ENCODE results near the gene SLC6A5.
"Not testable (repeated sequence)": the region's sequence is repeated elsewhere in the genome, so short reads cannot be mapped to it uniquely, and the experiment has no call there.

Gene SLC6A5

GRCh38 chr11:20563866-20564265 lies 35.5 kb upstream of the SLC6A5 start:
- TF ChIP-seq CTCF (IDR thresholded peaks at IDR 0.05; ENCODE audit: low read depth, low read length): no peak
- no peak for DNase-seq (ENCODE audit: extremely low read depth, low read depth)

- TF ChIP-seq CTCF (IDR thresholded peaks at IDR 0.05; ENCODE audit: low read depth, low read length): no peak
- no peak for DNase-seq (ENCODE audit: extremely low read depth, low read depth)
Observed at GRCh38 chr11:20564846-20565635, 34.4 kb upstream of the SLC6A5 start.

GRCh38 chr11:20566115-20566514 lies 33.3 kb upstream of the SLC6A5 start:
- DNase-seq (ENCODE audit: extremely low read depth, low read depth): not testable (repeated sequence)

- no peak for TF ChIP-seq CTCF (IDR thresholded peaks at IDR 0.05; ENCODE audit: low read depth, low read length)
- no peak for DNase-seq (ENCODE audit: extremely low read depth, low read depth)
Observed at GRCh38 chr11:20566591-20567434, 32.6 kb upstream of the SLC6A5 start.

- DNase-seq (ENCODE audit: extremely low read depth, low read depth): not testable (repeated sequence)
Observed at GRCh38 chr11:20579725-20580124, 19.7 kb upstream of the SLC6A5 start.

- TF ChIP-seq CTCF (IDR thresholded peaks at IDR 0.05; ENCODE audit: low read depth, low read length): no peak
- DNase-seq (ENCODE audit: extremely low read depth, low read depth): no peak
Observed at GRCh38 chr11:20583201-20583600, 16.2 kb upstream of the SLC6A5 start.

GRCh38 chr11:20584093-20584774 lies 15.2 kb upstream of the SLC6A5 start:
- TF ChIP-seq CTCF (IDR thresholded peaks at IDR 0.05; ENCODE audit: low read depth, low read length): no peak

GRCh38 chr11:20589796-20590195 lies 9.6 kb upstream of the SLC6A5 start:
- TF ChIP-seq CTCF (IDR thresholded peaks at IDR 0.05; ENCODE audit: low read depth, low read length): no peak
- DNase-seq (ENCODE audit: extremely low read depth, low read depth): no peak

More at GRCh38 chr11:20584093-20584774, 15.2 kb upstream of the SLC6A5 start:
- no peak for DNase-seq (ENCODE audit: extremely low read depth, low read depth)

Measured in AG09319 (cell line).